TTC549 (cell line): Measurements from ENCODE around the gene EIF3J.
"Not testable (repeated sequence)": the region's sequence is repeated elsewhere in the genome, so short reads cannot be mapped to it uniquely, and the experiment has no call there.

Experiments
- FAIRE-seq: peaks from 2 replicates; lab custom pipeline; 2012; peaks lifted over from hg19 to GRCh38; lab: Jason Lieb, UNC

Gene EIF3J, protein sequence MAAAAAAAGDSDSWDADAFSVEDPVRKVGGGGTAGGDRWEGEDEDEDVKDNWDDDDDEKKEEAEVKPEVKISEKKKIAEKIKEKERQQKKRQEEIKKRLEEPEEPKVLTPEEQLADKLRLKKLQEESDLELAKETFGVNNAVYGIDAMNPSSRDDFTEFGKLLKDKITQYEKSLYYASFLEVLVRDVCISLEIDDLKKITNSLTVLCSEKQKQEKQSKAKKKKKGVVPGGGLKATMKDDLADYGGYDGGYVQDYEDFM

DNA sequence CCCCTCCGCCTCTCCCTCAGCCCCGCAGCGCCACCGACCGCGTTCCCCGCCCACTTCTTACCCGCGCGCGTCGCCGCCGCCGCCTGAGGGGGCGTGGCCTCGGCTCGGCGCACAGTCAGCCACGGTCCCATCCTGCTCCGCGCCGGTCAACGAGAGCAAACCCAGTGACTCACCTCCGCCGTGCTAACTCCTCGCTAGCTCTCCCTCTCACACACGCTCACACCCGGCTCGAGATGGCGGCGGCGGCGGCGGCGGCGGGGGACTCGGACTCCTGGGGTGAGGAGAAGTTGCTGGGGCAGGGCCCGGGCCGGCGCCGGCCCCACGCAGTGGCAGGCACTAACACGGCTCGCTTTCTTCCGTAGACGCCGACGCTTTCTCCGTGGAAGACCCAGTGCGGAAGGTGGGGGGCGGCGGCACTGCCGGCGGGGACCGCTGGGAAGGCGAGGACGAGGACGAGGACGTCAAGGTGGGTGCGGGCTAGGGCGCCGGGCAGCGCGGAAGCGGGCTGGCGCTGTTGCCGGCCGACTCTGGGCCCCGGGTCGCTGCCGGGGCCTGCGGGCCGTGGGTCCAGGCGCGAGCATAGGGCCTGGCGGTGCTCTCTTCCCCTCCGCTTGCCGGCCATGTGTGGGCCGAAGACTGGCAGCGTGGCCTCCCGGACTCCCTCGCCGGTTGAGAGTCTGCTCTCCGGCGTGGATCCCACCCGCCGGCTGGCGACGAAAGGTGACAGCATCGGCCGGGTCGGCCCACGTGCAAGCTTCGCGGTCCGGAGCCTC, at the start of gene EIF3J:
Gene EIF3J, plus strand, starts transcription at position 186 of the 773 bp plus-strand sequence. Its CDS starts 48 bp downstream, at position 234.
- FAIRE-seq: no peak

DNA sequence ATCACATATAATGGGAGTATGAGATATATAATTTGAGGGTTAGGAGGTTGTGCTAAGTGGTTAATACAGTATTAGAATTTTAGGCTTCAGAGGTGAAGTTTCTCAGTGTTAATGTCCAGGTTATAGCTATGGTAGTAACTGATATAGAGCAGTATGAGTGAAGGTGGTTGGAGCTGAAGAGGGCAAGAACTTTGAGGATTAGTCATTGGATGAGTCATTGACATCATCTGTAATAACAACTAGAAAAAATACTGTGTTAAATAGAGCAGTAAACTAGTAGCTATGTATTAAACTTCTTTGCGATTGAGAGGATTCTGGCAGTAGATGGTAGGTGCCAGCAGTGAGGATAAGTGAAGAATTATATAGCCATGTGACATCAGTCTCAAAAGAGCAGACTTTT, 47.5 kb upstream of the EIF3J start:
- no peak for FAIRE-seq

DNA sequence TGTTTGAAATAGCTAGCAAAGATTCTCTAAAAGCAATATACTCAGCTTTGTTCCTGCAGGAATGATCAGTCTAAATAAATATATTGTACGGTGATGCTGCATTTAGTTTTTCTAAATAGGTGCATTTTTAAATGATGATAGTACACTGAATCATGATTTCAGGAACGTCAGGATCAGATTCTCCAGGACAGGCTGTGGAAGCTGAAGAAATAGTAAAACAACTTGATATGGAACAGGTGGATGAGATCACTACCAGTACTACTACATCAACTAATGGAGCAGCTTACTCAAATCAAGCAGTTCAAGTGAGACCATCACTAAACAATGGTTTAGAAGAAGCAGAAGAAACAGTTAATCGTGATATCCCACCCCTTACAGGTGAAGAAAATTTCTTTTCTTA, 46.3 kb upstream of the EIF3J start:
- no peak for FAIRE-seq

DNA sequence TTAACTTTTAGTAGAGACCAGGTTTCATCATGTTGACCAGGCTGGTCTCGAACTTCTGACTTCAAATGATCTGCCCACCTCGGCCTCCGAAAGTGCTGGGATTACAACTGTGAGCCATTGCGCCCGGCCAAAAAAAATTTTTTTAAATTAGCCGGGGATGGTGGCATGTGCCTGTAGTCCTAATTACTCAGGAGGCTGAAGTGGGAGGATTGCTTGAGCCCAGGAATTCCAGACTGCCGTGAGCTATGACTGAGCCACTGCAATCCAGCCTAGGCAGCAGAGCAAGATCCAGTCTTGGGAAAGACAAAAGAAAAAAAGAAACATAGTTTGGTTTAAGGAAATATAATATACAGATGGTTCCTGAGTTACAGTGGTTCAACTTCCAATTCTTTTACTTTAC, 44.9 kb upstream of the EIF3J start:
- no peak for FAIRE-seq

DNA sequence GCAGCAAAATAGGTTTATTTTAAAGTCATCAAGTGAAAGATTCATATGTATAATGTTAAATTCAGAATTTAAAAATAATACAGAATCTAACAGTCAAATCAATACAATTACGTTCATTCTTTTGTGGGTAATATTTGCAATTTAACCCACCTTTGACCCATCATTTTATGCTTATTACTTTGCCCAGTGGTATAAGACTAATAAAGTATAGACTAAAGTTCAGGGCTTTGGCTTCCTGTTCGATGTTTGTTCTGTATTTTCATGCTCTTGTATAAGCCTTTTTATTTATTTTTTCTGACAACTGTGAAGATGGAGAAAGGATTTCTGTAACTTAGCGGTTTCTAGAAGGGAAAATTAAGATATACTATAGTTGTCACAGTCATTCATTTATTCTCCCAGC, 44.3 kb upstream of the EIF3J start:
- FAIRE-seq: no peak

DNA sequence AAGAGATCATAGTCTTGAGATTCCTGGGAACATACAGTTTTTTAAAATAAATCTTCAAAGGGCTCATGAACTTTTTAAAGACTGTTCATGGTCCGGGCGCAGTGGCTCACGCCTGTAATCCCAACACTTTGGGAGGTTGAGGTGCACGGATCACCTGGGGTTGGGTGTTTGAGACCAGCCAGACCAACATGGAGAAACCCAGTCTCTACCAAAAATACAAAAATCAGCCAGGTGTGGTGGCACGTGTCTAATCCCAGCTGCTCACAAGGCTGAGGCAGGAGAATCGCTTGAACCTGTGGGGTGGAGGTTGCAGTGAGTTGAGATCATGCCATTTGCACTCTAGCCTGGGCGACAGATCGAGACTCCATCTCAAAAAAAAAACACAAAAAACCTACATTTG, 41.4 kb upstream of the EIF3J start:
- FAIRE-seq: no peak

DNA sequence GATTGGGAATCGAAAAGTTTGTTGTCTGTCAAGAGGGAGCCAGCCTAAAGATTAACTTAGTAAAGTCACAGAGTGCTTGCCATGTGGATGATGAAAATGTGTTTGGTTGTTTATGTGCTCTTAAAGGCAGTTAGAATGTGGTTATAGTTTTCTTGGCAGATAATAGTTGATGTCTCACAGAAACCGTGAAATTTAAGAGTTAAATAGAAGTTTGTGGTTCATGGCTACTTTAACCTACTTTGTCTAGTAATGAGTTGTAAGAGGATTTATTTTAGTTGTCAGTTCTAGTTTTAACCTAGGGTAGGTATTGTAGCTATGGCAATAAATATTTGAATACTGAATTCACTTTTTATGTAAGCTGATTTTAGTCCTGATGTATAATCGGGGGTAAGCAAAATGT, 36.4 kb upstream of the EIF3J start:
- FAIRE-seq: no peak

DNA sequence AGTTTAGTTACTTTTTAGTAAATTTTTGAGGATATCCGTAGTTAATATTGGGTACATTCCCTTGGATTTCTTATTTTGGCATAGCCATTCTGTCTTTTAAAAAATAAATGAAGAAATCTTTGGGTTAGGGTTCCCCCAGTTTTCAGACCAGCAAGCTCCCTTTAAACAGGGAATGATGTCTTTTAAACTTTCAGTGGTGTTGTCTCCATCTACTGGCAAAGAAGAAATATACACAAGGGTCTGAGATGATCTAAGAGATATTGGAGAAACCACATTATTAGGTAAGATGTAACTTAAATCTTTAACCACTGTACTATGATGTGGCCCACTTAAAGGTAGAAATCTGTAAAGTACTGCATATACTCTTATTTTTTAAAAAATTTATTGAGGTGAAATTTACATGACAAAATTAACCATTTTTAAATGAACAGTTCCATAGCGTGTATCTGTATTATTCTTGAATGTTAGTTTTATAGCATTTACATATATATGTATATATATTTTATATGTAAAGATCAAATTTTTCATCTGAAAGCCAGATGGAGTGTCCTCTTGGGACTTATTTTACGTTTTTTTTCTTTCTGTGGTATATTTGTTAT, 35.1 kb upstream of the EIF3J start:
- FAIRE-seq: peak; percentile 86

DNA sequence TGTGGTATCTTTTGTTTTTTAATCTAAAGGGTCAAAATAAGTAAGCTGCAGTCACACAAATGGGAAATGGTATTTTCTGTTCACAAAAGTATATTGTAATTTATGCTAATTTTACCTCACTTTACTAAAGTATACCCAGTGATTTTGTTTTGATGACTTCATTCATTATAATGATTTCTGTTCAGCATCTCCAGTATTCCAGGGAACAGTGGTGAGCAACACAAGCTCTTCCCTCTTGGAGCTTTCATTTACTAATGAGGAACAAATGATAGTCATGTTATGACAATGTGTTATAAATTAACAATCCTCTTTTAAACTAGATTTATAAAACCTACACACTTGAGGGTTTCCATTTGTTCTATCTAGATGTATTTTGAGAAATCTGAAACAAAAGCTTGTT, 20.5 kb upstream of the EIF3J start:
- no peak for FAIRE-seq

DNA sequence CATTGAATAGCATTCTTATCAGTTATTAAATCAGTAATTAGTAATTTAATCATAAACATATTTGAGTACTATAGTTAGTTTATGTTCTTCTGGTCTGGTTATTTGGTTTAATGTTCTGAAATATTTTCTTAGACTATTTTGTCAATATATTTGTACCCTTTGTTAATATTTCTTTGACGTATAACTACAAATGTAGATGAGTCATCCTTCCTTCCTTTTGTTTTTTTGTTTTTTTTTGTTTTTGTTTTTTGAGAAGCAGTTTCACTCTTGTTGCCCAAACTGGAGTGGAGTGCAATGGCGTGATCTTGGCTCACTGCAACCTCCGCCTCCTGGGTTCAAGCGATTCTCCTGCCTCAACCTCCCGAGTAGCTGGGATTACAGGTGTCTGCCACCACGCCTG, 17.4 kb upstream of the EIF3J start:
- no peak for FAIRE-seq

DNA sequence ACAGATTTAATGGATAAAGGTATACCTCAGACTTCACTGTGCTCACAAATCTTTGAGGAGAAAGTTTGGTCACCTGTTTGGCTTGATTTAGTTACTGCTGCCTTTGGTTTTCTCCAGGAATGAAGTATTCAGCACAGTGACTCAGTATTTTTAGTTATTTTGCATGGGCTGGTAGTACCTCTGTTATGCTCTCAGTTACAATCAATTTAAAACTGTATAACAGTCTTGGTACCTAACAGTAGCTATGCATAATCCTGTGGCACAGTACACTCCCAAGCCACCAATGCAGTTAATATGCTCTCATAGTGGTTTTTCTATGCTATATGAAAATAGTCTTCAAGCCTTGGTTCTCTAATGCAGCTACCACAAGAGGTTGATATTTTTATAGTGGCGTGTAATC, 11.9 kb upstream of the EIF3J start:
- no peak for FAIRE-seq

DNA sequence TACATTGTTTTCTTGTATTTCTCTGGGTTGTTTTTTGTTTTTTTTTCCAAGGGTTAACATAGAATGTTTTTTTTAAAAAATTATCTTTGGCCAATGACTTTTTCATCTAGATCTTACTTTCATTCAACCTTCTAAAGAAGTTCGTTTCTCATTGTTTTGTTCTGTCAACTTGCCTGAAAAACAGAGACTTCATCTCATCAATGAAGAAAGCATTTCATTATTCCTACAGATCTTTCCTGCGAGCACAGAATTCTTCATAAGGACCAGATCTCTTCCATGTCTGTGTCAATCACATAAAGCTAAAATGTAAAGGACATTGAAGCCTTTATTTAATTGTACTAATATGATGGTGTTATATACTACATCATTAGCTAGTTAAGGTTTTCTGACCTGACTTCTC, 9.7 kb upstream of the EIF3J start:
- FAIRE-seq: no peak

DNA sequence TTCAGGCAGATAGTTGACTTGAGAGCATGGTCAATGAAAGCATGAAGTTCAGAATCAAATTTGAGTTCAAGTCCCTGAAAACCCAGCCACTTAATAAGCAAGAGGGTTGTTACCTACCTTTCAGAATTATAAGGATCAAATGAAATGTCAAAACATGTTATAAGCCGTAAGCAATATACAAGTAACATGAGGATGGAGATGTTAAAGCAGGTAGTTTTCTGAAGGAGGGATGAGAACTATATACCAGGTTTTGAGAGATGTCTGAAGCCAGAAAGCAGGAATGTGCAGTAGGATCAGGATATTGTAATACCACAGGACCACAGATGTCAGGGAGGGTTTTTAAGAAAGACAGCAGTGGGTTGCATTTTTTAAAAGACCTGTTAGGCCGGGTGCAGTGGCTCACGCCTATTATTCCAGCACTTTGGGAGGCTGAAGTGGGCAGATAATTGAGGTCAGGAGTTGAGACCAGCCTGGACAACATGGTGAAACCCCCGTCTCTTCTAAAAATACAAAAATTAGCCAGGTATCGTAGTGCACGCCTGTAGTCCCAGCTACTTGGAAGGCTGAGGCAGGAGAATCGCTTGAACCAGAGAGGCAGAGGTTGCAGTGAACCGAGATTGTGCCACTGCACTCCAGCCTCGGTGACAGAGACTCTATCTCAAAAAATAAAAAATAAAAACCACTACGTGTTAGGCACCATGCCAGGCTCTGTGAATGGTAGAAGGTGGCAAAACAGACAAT, 6.9 kb upstream of the EIF3J start:
- no peak for FAIRE-seq

DNA sequence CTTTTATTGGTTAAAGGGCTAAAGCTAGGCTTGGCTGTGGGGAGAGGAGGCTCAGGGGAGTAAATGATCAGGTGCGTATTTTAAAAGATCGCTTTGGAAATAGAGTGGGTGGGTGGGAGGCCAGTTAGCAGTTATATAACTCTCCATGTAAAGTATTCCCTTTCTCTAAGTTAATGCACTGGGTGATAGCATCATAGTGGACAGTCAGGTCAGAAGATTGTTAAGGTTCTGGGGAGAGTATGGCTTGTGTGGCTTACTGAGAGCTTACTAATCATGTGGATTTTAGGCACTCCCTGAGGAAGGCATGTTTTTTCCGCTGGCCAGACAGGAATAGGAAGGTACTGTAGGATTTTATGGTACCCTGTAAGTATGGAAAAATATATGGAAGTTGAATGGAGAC, 6.3 kb upstream of the EIF3J start:
- no peak for FAIRE-seq

DNA sequence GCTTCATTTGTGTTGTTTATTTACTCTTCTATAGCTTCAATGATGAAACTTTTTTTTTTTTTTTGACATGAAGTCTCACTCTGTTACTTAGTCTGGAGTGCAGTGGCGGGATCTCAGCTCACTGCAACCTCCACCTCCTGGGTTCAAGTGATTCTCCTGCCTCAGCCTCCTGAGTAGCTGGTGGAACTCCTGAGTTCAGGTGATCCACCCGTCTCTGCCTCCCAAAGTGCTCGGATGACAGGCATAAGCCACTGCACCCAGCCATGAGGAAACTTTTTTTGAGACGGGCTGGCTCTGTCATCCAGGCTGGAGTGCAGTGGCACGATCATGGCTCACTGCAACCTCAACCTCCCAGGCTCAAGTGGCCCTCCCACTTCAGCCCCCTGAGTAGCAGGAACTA, 4.7 kb upstream of the EIF3J start:
- not testable (repeated sequence) for FAIRE-seq

DNA sequence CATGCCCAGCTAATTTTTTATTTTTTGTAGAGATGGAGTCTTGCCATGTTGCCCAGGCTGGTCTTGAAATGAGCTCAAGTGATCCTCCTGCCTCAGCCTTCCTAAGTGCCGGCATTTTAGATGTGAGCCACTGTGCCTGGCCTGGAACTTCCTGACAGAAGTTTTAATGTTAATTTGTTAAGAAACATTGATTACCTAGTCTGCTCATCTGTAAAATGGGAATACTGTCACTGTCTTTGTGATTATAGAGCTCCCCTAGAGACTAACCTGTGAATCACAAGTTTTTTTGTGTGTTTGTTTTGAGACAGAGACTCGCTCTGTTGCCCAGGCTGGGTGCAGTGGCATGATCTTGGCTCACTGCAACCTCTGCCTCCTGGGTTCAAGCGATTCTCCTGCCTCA, 4.3 kb upstream of the EIF3J start:
- FAIRE-seq: no peak

DNA sequence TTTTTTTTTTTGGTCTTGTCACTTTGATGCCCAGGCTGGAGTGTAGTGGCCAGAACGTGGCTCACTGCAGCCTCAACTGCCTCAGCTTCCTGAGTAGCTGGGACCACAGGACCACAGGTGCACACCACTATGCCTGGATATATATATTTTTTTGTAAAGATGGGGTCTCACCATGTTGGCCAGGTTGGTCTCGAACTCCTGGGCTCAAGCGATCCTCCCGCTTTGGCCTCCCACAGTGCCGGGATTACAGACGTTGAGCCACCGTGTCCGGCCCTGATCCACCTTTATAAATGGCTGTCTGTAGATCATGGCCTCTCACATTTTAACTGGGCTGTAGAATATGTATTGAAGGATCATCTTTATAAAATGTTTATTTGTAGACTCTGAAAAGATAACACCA, 1.9 kb upstream of the EIF3J start:
- no peak for FAIRE-seq

DNA sequence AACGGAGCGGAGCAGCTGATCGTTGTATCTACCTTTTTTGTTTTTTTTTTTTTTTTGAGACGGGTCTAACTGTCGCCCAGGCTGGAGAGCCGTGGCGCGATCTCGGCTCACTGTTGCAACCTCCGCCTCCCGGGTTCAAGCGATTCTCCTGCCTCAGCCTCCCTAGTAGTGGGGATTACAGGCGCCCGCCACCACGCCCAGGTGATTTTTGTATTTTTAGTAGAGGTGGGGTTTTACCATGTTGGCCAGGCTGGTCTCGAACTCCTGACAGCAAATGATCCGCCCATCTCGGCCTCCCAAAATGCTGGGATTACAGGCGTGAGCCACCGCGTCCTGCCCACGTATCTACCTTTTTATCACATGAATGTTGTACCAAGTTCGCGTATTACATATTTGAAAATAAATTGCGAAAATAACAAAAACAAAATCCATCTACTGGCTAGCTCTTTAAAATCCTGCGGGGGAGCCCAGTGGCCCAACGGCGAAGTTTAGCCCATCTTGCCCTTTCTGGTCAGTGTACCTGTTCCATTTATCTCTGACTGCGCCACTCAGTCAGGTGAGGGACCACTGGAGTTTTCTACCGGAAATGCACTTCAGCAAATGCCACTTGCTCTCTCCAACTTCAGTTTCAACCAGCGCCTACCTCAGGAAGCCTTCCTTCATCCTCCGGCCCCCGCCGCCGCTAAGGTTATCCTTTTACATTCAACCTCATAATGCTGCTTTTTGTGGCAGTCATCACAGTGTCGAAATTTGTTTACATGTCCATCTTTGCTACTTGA, 1.2 kb upstream of the EIF3J start:
- FAIRE-seq: no peak

DNA sequence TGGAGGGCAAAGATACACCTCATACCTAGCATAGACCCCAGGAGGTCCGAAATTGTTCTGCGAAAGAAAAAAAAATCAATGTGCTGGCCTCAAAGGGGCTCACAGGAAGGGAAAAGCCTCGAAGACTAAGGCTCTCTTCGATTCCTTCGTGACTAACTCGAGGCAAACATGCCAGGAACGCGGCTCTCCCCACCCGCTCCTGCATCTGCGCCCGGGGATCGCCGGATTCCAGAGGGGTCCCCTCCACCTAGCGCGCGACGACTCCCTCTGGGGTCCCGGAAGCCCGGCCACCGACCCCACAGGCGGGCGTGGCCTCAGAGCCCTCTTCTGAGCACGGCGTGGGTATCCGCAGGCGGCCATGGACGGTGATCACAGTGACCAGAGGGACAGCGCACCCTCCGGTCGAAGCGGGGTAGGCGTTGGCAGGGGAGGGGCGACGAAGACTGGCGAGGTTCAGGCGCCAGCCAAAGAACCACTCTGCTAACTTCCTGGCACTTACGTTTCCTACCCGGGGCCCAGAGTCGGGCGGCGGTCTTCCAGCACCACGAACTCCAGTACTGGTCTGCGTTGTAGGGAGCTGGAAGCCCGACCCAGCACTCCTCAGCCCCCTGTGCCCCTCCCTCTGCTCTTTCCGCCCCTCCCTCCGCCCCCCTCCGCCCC, 515 bp upstream of the EIF3J start:
- no peak for FAIRE-seq

DNA sequence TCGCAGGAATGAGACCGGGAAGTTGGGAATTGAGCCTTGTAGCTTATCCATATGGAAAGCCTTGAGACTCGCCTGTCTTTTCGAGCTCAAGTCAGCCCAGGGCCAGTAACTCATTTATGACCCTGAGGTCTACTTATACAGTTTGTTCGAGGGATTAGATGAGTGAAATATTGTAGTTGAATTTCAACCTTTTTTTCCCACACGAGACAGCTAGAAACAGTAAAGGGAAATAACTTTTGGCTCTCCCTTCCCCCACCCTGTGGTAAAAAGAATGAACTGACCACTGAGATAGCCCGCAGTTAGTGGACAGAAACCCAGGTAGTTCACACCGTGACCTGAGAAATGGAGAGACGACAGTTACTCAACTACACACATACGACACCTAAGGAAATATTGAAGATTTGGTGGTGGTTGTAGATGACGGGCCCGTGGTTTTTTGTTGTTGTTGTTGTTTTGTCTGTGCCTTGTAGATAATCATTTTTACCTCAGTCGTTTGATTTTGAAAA, 841 bp downstream of the EIF3J start:
- no peak for FAIRE-seq

DNA sequence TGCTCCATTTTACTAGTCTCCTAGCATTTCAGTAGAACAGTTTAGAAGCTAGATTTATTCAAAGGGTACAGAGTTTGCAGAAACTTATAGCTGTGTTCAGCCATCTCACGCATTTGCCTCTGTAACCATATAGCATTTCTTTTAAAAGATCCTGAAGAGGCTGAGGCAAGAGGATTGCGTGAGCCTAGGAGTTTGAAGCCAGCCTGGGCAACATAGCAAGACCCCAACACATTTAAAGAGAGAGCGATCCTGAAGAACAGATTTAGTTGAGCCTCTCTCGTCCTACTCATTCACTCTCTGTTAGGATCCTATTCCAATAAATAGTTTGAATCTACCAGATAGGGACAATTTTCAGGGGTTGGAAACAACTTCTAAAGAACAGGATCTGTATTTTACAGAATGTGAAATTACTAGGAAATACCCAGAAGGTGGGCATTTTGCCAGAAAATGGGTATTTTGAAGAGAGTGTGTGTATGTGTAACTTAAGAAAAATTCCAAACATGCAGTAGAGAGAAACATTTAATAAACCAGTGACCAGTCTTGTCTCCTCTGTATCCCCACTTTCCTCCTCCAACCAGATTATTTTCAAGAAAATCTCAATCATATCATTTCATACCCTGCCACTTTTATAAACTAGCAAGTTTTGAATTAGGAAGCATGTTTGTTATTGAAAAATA, 4.5 kb downstream of the EIF3J start:
- no peak for FAIRE-seq
